ENCODE results near the gene SLC9C1. TPM values are rescaled to one million over a fixed set of nuclear protein-coding genes. Genes with fewer than 3 reads are reported as not detected.

The SLC9C1 gene
- total and polyA plus RNA-seq, 2 of the 4 experiments (the other 2 are of a cell fraction): not detected

DNA sequence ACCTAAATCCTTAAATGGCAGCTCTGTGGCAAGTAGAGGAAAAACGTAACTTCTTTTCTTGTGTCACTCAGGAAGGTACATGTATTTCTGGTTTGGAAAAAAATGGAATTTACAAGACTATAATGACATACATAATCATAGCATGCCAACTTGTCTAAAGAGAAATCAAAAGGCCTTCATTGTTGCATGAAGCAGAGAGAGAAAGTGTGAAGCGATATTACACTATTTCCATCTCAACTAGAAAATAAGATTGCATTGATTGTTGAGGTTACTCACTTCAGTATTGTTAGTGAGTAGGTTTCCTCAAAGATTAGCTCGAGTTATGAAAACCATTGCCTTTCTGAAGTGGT is 93.7 kb downstream of the SLC9C1 start:
- Histone ChIP-seq H3K14ac (replicated peaks; ENCODE audit: low read depth, low read length) (no peak overlapping the region), H4K5ac (ENCODE audit: low read depth, low read length) (no peak overlapping the region), H2BK20ac (ENCODE audit: low read depth, low read length) (no peak overlapping the region), H4K91ac (ENCODE audit: insufficient read depth, low read depth, low read length) (no peak overlapping the region), H3K56ac (ENCODE audit: extremely low read depth, insufficient read depth, low read length) (no peak overlapping the region), H4K20me1 (ENCODE audit: insufficient read depth, low read length) (no peaks in the 10 kb centered on the region), H3K79me1 (ENCODE audit: low read depth in 1 of 2, low read length in 2 of 2) (no peaks in the 10 kb centered on the region), H3K36me3 (ENCODE audit: control insufficient read depth, insufficient read depth, low read length) (no peaks in the 10 kb centered on the region), H3K27ac (ENCODE audit: insufficient read depth, low read length) (no peak overlapping the region), H2BK15ac (ENCODE audit: low read depth, low read length) (no peak overlapping the region), H3K4me2 (ENCODE audit: low read depth, low read length) (no peak overlapping the region), H2BK120ac (ENCODE audit: low read depth, low read length) (no peak overlapping the region), H4K8ac (ENCODE audit: low read depth in 2 of 2, low read length in 2 of 2) (no peak overlapping the region), H3K4me3 (ENCODE audit: insufficient read depth, low read depth, low read length) (no peak overlapping the region), H2AK9ac (replicated peaks; ENCODE audit: low read depth, low read length, poor library complexity) (no peak overlapping the region), H3K4ac (ENCODE audit: low read depth, low read length) (no peak overlapping the region), H3K4me1 (ENCODE audit: control insufficient read depth, insufficient read depth, low read length) (no peaks in the 10 kb centered on the region), H3K27me3 (ENCODE audit: control insufficient read depth, insufficient read depth, low read length) (no peaks in the 10 kb centered on the region), H3K23ac (ENCODE audit: low read depth, low read length) (no peak overlapping the region), H2AFZ (replicated peaks; ENCODE audit: low read length, poor library complexity) (no peak overlapping the region), H2AK5ac (ENCODE audit: low read depth, low read length) (no peak overlapping the region), H3K9ac (ENCODE audit: low read depth, low read length) (no peak overlapping the region), H3K9me3 (ENCODE audit: control insufficient read depth, insufficient read depth, low read length) (no peaks in the 10 kb centered on the region), H3K9me1 (ENCODE audit: insufficient read depth, low read length) (no peaks in the 10 kb centered on the region), H3K18ac (ENCODE audit: low read depth, low read length) (no peak overlapping the region), H2BK5ac (ENCODE audit: low read depth, low read length, poor library complexity, severe bottlenecking) (no peak overlapping the region)
- TF ChIP-seq, protein P1, sequence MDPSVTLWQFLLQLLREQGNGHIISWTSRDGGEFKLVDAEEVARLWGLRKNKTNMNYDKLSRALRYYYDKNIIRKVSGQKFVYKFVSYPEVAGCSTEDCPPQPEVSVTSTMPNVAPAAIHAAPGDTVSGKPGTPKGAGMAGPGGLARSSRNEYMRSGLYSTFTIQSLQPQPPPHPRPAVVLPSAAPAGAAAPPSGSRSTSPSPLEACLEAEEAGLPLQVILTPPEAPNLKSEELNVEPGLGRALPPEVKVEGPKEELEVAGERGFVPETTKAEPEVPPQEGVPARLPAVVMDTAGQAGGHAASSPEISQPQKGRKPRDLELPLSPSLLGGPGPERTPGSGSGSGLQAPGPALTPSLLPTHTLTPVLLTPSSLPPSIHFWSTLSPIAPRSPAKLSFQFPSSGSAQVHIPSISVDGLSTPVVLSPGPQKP (IDR thresholded peaks at IDR 0.05; ENCODE audit: borderline replicate concordance, low read depth, low read length): no peak
- TF ChIP-seq CHD1 (IDR thresholded peaks at IDR 0.05; ENCODE audit: low read depth, low read length) (no peak), RFX5 (IDR thresholded peaks at IDR 0.05; ENCODE audit: low read depth, low read length) (no peak), POLR2A (IDR thresholded peaks at IDR 0.05; ENCODE audit: low read depth, low read length) (no peak), SMC3 (IDR thresholded peaks at IDR 0.05; ENCODE audit: low read depth, low read length) (no peak), MXI1 (IDR thresholded peaks at IDR 0.05; ENCODE audit: borderline replicate concordance, low read depth, low read length) (no peak), RCOR1 (IDR thresholded peaks at IDR 0.05; ENCODE audit: insufficient replicate concordance, low read length) (no peak), NFE2L2 (IDR thresholded peaks at IDR 0.05; ENCODE audit: low read depth, low read length) (no peak), CEBPB (IDR thresholded peaks at IDR 0.05; ENCODE audit: low read depth, low read length) (no peak), BHLHE40 (IDR thresholded peaks at IDR 0.05; ENCODE audit: low read depth, low read length) (no peak), RAD21 (IDR thresholded peaks at IDR 0.05; ENCODE audit: low read length) (no peak), MAFK (IDR thresholded peaks at IDR 0.05; ENCODE audit: low read depth, low read length) (no peak)
- TF ChIP-seq, protein P2, sequence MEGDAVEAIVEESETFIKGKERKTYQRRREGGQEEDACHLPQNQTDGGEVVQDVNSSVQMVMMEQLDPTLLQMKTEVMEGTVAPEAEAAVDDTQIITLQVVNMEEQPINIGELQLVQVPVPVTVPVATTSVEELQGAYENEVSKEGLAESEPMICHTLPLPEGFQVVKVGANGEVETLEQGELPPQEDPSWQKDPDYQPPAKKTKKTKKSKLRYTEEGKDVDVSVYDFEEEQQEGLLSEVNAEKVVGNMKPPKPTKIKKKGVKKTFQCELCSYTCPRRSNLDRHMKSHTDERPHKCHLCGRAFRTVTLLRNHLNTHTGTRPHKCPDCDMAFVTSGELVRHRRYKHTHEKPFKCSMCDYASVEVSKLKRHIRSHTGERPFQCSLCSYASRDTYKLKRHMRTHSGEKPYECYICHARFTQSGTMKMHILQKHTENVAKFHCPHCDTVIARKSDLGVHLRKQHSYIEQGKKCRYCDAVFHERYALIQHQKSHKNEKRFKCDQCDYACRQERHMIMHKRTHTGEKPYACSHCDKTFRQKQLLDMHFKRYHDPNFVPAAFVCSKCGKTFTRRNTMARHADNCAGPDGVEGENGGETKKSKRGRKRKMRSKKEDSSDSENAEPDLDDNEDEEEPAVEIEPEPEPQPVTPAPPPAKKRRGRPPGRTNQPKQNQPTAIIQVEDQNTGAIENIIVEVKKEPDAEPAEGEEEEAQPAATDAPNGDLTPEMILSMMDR (conservative IDR thresholded peaks at IDR 0.05; ENCODE audit: low read depth, low read length): no peak
- TF ChIP-seq, protein P3, sequence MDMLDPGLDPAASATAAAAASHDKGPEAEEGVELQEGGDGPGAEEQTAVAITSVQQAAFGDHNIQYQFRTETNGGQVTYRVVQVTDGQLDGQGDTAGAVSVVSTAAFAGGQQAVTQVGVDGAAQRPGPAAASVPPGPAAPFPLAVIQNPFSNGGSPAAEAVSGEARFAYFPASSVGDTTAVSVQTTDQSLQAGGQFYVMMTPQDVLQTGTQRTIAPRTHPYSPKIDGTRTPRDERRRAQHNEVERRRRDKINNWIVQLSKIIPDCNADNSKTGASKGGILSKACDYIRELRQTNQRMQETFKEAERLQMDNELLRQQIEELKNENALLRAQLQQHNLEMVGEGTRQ (IDR thresholded peaks at IDR 0.05; ENCODE audit: low read depth, low read length): no peak
- WGBS, 2 experiments (ENCODE audit: extremely low coverage in 2 of 2, insufficient read length in 1 of 2): no CpG with 5 or more reads among the region's 3 CpGs
- ATAC-seq (ENCODE audit: low read depth) (no peak), DNase-seq (no peak)
- dilution Hi-C loops (cut with HindIII; ENCODE audit: low sequenced_read_pairs, unreplicated experiment): no loop called here
- intact Hi-C loops (cut with micrococcal nuclease): no loop called here
- no TSS peak for BruUV-seq (replicated peaks)
- in situ Hi-C loops (cut with MboI; ENCODE audit: low sequenced_read_pairs): no loop called here
- ChIA-PET POLR2A (ENCODE audit: unreplicated experiment) (no interaction called here), CTCF (no interaction called here)

Data from IMR-90 (cell line).